HG02884 (cell line): Measurements from ENCODE around the gene GPR146.
"Not testable (repeated sequence)": the region's sequence is repeated elsewhere in the genome, so short reads cannot be mapped to it uniquely, and the experiment has no call there.

Experiments used
- ATAC-seq: cut with Tn5 transposase; IDR thresholded peaks from one replicate; pipeline ENCODE4 v1.9.1; 2021; ENCODE audit warnings: mild to moderate bottlenecking, moderate library complexity; ENCODE audit not compliant: unreplicated experiment

Gene GPR146

DNA sequence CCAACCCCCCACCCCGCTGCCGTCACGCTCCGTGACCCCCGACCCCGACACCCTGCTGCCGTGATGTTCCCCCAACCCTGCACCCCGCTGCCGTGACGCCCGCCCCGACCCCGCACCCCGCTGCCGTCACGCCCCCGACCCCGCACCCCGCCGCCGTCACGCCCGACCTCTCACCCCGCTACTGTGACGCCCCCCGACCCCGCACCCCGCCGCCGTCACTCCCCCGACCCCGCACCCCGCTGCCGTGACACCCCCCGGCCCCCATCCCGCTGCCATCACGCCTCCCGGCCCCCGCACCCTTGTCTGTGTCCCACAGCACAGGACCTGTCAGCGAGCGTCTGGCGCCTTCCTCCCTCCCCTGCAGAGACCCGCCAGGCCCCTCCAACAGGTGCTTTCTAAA, 29.7 kb downstream of the GPR146 start:
- not testable (repeated sequence) for ATAC-seq

DNA sequence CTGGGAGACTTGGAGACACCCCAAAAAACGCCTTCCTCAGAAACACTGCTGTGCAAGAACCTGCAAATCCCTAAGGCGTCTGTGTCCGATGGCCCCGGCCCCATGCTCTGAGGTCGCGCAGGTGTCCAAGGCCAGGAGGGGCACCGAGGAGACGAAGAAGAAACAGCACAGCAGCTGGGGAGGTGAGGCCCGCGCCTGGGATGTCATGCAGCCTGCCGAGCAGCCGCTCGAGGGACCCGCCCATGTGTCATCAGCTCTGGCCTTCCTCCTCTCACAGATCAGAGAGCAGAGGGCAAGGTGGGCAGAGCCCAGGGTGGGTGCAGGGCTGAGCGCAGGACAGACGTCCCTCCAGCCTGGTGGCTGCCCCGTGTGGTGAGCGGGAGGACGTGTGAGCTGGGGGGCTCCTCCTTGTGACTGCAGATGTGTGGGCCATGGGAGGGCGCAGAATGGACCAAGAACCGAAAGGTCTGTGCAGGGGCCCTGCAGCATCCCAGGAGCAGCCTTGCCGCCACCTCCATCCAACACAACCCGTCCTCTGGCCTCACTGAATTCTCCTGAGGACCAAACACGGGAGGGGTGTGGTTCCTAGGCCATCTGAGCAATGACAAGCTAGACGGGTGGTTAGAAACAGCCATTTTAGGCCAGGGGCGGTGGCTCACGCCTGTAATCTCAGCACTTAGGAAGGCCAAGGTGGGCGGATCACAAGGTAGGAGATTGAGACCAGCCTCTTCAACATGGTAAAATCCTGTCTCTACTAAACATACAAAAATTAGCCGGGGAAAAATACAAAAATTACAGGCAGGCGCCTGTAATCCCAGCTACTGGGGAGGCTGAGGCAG, 30.5 kb downstream of the GPR146 start:
- no peak for ATAC-seq

DNA sequence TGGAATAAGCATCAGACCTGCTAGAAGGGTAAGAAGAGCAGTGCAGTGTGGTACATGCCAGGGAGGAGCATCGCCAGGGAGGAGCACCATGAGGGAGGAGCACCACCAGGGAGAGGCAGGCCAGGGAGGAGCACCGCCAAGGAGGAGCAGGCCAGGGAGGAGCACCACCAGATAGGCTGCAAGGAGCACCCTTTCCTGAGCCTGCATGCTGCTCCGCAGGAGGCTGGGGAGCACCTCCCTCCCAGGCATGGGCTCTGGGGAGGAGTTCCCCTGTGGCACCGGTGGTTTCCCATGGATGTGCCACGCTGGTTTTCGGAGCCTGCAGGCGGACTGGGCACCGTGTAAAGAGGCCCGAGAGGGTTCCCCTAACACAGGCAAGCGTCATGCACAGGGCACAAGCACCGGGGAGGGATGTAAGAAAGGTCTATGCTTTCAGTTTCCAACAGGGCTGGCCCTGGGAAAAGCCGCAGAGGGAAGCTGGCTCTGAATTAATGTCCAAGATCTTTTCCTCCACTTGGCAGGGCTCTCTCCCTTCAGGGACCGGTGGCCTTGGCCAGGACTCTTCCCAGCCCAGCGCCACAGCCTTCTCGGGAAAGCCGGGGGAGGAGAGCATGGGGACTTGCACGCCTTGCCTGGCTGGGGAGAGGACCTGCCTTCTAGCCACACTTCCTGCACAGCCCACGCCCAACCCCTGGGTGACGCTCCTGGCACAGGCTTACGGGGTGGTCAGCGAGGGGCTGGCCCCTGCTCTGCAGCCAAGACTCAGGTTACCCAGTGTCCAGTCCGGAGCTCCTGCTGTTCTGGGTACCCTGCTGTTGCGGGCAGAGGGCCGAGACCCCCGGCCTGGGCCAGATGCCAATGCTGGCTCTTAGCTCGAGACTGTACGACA, 32.1 kb downstream of the GPR146 start:
- no peak for ATAC-seq

DNA sequence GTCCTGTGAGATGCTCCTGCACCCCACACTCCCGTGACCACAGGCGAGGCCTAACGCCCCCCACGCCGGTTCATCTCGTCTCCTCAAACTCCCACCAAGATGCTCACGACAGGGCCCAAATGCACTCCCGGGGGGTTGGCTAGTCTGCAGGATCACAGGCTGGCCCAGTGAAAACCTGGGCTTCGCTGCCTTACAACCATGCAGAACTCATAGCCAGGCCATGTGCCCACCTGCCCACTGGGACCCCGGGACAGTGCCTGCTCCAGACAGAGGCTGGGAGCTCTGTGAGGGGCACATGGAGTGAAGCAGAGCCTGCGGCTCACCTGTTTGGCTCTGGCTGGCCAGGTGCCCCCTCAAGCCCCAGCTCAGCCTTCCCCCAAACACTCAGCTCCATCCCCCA, 34.2 kb downstream of the GPR146 start:
- no peak for ATAC-seq

DNA sequence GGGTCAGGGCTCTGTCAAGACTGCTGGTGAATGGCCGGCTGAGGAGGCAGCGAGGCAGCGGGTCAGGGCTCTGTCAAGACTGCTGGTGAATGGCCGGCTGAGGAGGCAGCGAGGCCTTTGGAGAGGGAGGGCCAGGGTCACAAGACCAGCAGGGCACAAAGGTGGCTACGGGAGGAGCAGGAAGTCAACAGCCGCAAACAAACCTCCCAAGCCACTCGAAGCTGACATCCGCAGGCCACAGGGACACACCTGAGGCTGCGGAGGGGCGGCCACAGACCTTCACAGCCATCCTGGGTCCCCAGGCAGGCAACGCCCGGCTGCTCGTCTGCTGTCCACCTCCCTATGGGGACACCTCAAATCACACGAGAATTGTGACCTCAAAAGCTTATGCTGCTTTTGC, 34.6 kb downstream of the GPR146 start:
- no peak for ATAC-seq

DNA sequence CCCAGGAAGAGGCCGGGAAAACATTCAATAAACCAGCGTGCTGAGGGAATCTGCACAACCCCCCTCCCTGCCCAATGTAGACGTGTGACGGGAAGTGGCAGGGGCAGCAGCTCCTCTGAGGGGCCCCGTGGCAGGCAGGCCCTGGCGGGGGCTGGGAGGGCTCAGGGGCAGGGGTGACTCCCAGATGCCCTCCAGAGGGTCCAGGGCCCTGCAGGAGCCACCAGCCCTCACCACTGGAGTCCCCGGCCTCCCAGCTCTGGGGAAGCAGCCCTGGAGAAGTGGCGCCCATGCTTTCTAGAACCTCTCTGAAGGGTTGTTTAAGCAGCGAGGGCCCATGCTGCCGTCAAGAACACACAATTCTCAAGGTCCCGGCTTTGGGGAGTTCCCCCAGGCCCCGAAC, 35.2 kb downstream of the GPR146 start:
- no peak for ATAC-seq

DNA sequence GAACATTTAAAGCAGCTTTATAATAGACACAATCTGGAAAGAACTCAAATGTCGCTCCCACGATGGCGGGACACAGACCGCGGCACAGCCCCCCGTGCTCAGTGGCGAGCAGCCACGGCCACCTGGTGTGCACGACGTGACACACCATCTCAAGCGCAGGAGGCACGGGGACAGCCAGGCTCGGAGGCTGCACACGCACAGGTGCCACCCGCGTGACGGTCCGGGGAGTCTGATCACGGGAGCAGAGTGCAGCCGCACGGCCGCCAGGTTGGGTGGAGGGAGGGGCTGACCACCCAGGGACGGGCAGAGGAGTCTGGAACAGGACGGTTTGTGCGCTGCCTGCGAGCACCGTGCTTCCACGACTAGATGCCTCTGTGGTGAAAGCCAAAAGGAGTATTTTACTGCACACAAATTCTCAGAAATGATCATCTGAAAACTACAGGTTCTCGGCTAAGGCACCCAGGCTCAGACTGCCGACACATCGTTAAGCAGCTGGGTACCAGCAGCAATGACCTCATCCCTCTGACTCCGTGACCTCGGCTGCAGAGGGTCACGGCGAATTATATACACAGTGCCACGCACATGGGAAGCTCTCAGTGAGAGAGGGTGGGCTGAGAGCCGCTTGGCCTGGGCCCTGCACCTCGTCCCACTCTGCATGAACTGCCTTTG, 36.0 kb downstream of the GPR146 start:
- ATAC-seq = no peak

DNA sequence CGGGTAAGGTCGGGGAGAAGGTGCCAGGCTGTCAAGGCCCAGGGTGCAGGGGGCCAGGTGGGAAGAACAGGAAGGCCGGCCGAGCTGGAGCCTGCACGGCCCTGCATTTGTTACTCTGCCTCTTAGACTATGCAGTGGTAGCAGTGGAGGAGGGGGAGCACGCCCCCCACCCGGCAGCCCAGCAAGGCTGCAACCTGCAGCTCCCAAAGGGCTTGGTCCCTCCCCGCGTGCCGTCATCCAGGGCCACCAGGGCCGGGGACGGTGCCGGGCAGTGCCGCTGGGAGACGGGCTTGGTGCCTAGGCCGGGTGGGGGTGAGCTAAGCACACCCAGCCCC, 36.5 kb downstream of the GPR146 start:
- no peak for ATAC-seq

DNA sequence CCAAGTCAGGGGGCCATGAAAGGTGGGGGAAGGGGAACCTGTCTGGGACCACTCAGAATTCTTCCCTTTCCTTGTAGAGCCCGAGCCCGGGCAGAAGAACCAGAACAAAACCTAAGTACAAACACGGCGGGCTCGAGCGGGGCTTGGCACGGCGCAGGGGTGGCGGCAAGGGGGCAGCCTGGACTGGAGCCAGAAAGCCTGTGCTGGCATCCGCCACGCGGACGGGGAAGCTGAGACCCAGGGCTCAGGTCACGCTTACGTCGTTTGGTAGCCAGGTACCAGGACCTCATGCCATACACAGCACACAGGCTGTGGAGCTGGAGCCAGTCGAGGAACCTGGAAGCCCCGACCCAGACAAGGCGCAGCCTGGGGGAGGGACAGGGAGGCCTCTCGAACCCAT, 37.0 kb downstream of the GPR146 start:
- ATAC-seq = no peak

DNA sequence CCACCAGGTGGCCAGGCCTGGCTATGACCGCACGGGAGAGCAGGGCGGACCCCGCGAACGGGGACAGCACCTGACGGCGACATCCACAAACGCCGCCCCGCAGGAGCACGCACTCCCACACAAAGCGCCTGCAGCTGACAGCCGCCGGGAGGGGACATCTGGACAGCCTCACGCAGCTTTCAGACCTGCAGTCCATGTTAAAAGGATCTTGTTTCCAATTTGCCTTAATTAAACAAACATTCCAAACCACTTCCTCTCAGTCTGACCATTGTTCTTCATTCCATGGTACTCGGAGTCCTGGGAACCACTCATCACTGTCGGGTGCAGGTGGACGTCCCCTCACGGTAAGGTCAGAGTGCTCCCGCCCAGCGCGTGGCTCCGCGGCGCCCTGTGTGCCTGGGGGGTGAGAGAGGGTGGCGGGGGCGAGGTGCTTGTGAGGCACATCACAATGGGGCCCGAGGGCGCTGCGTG, 37.6 kb downstream of the GPR146 start:
- no peak for ATAC-seq

DNA sequence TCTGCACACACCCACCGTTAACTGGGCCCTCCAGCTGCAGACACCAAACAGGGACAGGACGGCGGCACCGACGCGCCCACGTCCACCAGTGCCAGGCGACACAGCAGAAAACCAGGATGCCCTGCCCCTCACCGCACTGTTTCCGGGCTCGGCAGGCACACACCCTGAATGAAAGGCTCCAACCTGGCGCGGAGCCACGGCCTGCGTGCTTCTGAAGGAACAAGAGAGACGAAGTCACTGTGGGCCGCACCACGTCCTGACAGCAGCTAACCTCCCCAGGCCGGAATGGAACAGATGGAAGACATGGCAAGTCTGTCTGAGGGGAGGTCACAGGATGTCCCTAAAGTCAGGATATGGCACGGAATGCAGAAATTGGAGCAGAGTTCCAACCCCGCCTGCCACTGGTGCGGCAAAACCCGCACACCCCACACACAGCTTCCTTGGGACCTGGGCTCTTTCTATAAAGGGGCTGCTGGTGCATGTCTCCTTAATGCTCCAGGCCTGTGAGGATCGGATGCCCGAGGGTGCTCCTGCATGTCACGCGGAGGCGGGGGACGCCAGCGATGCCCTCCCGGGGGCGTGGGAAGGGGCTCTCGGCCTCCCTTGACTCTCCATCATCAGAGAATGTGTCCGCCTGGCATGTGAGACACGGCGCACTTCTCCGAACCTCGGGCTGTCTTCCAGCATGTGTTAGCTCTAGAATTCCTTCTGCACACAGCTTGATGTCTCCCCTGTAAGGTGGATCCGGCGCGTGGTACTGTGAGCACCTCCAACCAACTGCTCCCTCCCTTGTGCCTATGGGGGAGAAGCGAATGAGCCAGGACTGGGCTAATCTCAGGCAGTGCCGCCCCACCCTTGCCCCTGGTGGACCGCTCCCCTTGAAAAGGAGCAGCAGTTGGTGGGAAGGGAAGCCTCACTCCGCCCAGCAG, 39.6 kb downstream of the GPR146 start:
- ATAC-seq = no peak

DNA sequence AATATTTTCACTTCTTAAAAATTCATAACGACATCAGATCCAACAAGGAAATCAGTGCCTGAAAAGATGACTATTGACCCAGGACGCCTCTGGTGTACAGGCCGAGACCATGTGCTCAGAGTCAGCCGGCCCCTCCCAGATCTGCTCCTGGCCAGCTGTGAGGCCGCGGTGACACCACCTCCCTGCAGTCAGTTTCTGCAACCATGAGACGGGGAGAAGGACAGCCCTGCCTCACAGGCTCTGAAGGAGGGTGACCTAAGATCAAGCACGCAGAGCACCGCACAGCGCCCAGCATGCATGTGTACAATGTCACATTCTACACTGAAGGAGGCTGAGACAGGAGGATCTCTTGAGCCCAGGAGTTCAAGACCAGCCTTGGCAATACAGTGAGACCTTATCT, 40.9 kb downstream of the GPR146 start:
- ATAC-seq = no peak

DNA sequence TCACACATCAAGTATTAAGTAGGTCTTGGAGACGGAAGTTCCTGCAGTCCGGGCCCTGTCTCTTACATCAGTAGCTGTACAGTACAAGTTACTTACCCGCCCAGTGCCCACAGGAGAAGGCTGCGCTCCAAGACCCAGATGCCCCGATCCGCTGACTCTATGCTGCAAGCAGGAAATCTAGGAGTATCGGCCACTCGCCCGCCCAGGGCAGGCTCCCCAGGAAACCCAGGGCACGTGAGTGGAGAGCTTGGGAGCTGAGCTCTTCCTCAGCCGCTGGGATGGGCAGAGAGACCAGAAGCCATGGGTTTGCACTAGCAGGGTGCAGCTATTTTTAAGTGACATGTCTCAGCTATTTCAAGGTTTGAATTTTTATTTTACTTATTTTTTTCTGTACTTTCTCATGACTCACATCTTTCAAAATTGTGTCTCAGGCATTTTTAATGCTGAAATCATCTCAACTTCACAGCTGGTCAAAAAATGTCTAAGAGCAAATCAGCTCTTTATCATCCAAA, 41.6 kb downstream of the GPR146 start:
- no peak for ATAC-seq

DNA sequence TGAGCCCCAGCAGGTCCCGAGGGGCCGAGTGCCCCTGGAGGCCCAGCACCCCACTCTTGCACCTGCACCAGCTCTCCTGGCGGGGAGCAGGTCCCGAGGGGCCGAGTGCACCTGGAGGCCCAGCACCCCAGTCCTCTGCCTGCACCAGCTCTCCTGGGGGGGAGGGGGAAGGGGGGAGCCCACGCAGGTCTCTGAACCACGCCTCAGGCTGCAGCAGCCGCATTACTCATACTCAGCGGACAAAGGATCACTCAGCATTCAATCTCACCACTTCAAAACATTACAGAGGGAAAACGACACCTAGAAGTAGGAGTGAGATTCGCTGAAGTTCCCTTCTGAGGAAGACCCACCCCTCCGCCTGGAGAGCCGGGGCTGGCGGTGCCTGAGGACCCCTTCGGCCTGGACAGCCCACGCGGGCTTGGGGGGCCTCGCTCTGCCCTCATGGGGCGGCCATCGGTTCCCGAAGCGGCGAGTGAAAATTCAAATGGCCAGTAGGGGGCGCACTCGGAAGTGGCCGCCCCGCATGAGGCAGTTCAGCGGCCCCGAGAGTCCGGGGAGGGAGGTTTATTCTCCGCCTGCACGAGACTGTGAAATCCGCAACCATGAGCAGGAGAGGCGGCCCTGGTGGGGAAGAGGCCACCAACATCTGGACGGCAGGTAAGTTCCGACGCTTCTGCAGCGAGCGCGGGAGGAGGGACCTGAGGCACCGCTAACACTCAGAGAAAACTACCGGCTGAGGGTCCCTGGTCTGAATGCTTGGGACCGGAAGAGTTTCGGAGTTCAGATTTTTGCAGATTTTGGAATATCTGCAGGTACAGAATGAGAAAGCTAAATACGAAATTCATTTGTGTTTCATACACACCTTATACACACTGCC, 42.5 kb downstream of the GPR146 start:
- no peak for ATAC-seq

DNA sequence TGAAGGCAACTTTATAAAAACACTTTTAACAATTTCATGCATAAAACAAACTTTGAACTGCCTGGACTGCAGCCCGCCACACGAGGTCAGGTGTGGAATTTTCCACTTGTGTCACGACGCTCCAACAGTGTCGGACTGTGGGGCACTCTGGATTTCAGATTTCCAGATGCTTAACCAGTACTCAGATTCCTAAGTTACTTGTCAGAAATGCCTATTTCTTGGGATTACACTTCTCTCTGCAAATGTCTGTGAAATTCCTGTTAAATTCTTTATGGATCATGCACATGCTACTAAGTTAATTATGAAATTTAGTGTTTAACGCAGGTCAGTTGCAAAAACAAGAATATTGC, 43.1 kb downstream of the GPR146 start:
- no peak for ATAC-seq

DNA sequence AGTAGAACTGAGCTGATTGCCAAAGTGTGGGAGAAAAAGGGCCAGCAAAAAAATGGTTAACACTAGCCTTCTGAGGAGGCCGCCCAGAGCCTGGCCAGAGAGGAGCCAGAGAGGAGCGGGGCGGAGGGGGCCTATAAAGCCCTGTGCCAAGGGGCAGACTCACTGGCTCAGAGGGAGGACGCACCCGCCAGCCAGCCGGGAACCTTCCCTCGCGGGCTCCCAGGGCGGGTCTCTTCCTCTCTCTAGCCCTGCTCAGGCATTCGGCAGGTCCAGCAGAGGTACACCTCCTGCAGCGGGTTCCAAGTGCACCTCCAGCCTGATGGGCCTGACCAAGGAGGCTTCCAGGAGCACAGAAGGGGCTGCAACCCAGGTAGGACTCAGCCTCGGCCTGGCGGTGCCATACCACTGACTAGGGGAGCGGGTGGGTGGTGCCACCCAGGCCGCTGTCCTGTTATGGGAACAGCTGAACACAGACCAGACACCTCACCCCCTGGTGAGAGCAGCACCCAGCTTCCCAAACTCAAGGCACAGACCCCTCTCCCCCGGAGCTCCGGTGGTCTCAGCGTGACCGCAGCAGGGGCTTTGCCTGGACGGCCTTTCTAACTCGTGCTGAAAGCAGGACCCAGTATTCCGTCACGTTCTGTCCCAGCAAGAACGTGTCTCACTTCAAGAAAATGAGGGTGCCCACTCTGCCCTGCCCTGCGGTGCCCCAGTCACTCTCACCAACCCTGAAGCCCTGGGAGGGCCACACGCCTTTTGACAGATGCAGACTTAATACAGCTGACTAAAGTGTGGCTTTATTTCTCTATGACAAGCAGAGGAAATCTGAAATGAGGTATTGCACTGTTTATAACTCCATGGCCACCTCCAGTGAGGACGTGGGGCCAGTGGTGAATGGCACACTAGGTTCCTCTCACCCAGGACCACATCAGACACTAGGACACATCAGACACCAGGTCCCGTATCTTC, 43.9 kb downstream of the GPR146 start, which contains the start of gene GPER1:
GPER1 (plus strand) TSS at position 162 of the 969 bp plus-strand sequence. CDS start 3,616 bp downstream, outside the sequence.
- no peak for ATAC-seq

DNA sequence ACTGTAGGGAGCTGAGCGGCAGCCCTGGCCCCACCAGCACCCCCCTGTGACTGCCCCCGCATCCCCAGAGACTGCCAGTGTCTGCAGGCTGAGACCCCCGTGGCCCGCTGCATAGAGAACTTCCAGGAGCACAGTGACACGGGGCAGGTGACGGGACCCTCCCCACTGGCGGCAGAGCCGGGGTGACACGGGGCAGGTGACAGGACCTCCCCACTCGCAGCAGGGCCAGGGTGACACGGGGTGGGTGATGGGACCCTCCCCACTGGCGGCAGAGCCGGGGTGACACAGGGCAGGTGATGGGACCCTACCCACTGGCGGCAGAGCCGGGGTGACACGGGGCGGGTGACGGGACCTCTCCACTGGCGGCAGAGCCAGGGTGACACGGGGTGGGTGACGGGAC, 45.9 kb downstream of the GPR146 start:
- ATAC-seq = no peak
